ENCODE data around the gene STRN3. TPM values are rescaled to one million over a fixed set of nuclear protein-coding genes. Genes with fewer than 3 reads are reported as not detected.

Gene STRN3
- total and polyA plus RNA-seq, 10 of the 15 experiments (the other 5 are each of a cell fraction or from before 2014, with no cell fraction given): 7.8 to 27.9 (median 14.1) TPM

DNA sequence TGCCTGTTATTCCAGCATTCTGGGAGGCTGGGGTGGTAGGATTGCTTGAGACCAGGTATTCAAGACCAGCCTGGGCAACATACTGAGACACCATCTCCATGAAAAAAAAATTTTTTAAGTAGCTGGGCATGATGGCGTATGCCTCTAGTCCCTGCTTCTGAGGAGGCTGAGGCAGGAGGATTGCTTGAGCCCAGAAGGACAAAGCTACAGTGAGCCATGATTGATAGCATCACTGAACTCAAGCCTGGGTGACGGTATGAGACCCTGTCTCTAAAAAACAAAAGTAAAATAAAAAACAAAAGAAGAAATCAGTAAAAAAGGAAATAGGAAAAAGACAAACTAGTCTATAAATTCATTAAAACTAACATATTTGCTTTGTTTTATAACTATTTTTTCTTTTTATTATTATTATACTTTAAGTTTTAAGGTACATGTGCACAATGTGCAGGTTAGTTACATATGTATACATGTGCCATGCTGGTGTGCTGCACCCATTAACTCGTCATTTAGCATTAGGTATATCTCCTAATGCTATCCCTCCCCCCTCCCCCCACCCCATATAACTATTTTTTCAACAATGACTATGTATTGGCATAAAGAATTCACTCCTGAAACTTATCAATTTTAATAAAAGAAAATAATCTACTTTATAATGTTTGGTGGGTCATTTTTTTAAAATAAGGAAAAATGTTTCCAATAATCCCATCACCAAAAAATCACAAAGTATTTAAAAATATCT is 16.2 kb downstream of the STRN3 start:
- no peak for ATAC-seq
- Histone ChIP-seq H3K27me3 (replicated peaks in 1 of 2; ENCODE audit: control insufficient read depth in 2 of 2, insufficient read depth in 2 of 2, low read length in 1 of 2) (no peaks in the 10 kb centered on the region), H3K4me2 (ENCODE audit: control insufficient read depth, insufficient read depth) (no peak overlapping the region), H3K4me1 (ENCODE audit: control insufficient read depth, insufficient read depth, low read length) (no peaks in the 10 kb centered on the region), H3K36me3 (ENCODE audit: control insufficient read depth in 2 of 2, insufficient read depth in 2 of 2, low read length in 1 of 2) (no peaks in the 10 kb centered on the region; a peak in 3 of 4 replicates), H3K4me3 (no peak overlapping the region), H3K27ac (ENCODE audit: control insufficient read depth, insufficient read depth) (no peak overlapping the region), H2AFZ (ENCODE audit: control insufficient read depth, low read depth, low read length) (no peak overlapping the region), H3K79me2 (ENCODE audit: control insufficient read depth, insufficient read depth, low read length) (peaks cover 6% of the 10 kb centered on the region), H3K9me3 (replicated peaks; ENCODE audit: control insufficient read depth, insufficient read depth, low read length) (no peaks in the 10 kb centered on the region), H4K20me1 (ENCODE audit: control insufficient read depth, insufficient read depth) (no peaks in the 10 kb centered on the region), H3K9ac (ENCODE audit: control insufficient read depth, insufficient read depth, low read length) (no peak overlapping the region)
- intact Hi-C loops (cut with micrococcal nuclease; ENCODE audit: unreplicated experiment): no loop called here
- CTCF ChIA-PET: no interaction called here
- in situ Hi-C loops (cut with MboI): no loop called here
- POLR2A ChIA-PET: interaction anchor here (0.8 kb wide), 1 partner anchor 14 kb away, joined by 4 read pairs; no protein-coding TSS in a partner anchor
- WGBS (ENCODE audit: insufficient coverage, insufficient replicate concordance, low lambda C conversion rate, missing lambda C conversion rate): 93% methylated on average over 3 of the region's 3 CpGs
- no TSS peak for BruUV-seq (replicated peaks)
- no peak for DNase-seq (ENCODE audit: low read depth, low spot score)
- no peak for FAIRE-seq
- SMC1A ChIA-PET (ENCODE audit: uncharacterized antibody, unreplicated experiment): interaction anchor here (1.7 kb wide), 1 partner anchor 15 kb away, joined by 5 read pairs; the partner anchor contains the start of gene AP4S1
- no peak for TF ChIP-seq BMI1 (IDR thresholded peaks at IDR 0.05; ENCODE audit: borderline replicate concordance)
- no peak for TF ChIP-seq STAT3 (IDR thresholded peaks at IDR 0.05; ENCODE audit: low read depth, low read length)
- TF ChIP-seq RUNX3 (IDR thresholded peaks at IDR 0.05; ENCODE audit: low read length): no peak
- TF ChIP-seq, protein P1, sequence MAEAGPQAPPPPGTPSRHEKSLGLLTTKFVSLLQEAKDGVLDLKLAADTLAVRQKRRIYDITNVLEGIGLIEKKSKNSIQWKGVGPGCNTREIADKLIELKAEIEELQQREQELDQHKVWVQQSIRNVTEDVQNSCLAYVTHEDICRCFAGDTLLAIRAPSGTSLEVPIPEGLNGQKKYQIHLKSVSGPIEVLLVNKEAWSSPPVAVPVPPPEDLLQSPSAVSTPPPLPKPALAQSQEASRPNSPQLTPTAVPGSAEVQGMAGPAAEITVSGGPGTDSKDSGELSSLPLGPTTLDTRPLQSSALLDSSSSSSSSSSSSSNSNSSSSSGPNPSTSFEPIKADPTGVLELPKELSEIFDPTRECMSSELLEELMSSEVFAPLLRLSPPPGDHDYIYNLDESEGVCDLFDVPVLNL (IDR thresholded peaks at IDR 0.05; ENCODE audit: low read depth, low read length): no peak
- TF ChIP-seq GATAD2B (conservative IDR thresholded peaks at IDR 0.05; ENCODE audit: low read depth): no peak
- no peak for TF ChIP-seq KLF5 (IDR thresholded peaks at IDR 0.05; ENCODE audit: partially characterized antibody)
- TF ChIP-seq, protein P2, sequence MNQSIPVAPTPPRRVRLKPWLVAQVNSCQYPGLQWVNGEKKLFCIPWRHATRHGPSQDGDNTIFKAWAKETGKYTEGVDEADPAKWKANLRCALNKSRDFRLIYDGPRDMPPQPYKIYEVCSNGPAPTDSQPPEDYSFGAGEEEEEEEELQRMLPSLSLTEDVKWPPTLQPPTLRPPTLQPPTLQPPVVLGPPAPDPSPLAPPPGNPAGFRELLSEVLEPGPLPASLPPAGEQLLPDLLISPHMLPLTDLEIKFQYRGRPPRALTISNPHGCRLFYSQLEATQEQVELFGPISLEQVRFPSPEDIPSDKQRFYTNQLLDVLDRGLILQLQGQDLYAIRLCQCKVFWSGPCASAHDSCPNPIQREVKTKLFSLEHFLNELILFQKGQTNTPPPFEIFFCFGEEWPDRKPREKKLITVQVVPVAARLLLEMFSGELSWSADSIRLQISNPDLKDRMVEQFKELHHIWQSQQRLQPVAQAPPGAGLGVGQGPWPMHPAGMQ (IDR thresholded peaks at IDR 0.05; ENCODE audit: borderline replicate concordance): no peak
- RAD21 ChIA-PET (ENCODE audit: unreplicated experiment): no interaction called here
